Head of caudate nucleus (tissue), 42 donors: Measurements from ENCODE around the gene APEX1.

ENCODE experiments used
- DNase-seq, 42 donors: peaks; one replicate each; pipeline versions ENCODE4 v3.0.0 to v3.0.0-alpha.2; 2020 to 2021; ENCODE audit warnings: mixed read lengths in 7 of 42
- intact Hi-C: fragments of 100-400 bp; cut with DNase I; formaldehyde crosslinking; loops from one replicate; pipeline ENCODE4 v1.15.0; 2022

Gene APEX1

DNA sequence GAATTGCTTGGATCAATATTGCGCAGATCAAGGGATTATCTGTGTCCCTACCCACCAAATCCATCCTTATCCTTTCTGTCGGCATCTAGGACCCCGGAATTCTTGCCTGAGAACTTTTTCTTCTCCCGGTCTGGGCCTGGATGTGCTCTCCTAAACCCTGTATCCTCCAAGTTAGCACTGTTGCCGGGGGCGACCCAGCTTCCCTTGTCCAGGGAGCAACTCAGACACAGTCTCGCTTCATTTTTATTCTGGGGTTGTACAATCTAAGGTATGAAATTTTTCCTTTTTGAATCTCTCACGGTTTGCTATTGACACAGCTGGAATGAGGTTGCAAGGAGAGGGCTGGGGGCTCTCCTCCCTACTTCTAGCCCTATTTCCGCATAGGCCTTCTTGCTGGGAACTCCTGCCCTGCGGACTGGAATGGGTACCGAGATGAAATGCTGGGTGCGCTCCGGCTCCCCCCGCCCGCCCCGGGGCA, 13.8 kb downstream of the APEX1 start:
- intact Hi-C loops = no loop called here
- peak in 19 of 42 donors; percentile 6 to 53 (median 16) for DNase-seq

DNA sequence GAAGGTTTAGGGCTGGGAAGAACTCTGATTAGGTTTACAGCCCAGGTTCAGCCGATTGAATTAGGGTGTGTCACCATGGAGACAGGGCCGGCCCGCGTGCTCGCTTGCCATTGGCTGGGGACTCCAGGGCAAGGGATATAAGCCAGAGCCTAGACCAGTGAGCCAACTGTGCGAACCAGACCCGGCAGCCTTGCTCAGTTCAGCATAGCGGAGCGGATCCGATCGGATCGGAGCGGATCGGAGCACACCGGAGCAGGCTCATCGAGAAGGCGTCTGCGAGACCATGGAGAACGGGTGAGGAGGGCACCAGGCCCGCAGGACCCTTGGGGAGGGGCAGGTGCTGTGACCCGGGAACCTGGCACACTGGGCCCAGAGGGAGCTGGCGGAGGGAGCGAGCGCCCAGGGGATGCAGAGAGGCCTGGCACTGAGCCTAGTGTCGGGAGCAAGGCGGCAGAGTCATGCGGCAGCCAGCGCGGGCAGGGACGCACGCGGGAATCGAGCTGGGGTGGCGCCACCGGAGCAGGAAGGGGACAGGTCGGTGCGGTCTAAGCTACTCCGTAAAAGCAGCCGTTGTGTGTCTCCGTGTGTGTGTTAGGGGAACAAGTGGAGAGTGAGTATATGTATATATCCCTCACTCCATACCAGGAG, 14.3 kb downstream of the APEX1 start, which contains the start of gene PNP:
TSS of gene PNP (plus strand) at position 165 of the 648 bp plus-strand sequence. CDS start at position 284, 119 bp downstream.
- DNase-seq = peak; percentile 75 to 97 (median 90)
- intact Hi-C loops = no loop called here

DNA sequence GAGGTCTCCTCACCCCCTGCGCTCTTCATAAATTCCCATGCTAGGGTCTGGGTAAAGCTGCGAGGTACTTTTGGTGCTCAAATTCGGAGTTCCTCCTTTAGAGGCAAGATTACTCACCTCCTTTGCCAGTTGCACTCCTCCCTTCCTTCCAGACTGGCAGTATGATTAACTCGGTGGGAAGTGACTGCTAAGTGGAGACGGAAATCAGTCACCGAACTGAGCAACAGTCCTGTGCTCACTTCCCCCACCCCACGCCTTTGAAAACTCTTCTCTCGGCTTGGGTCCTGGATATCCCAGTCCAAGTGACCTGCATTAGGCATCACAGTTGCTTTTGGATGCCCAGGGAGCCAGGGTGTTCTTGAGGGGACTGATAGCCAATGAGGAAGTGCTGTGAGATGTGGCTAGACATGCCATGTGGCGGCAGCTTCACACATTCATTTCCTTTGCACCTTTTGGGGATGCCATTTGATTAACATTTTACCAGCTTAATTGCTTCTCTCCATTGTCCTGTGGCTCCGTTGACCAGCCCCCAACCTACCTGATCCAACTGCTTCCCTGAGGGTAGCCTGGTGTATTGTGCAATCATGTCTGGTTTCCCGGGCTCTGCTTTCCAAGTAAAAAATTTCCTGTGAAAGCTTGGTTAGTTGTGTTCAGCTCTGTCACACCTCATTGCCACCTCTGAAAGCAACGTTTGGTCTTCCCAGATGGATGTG, 15.0 kb downstream of the APEX1 start:
- intact Hi-C loops = no loop called here
- peak in 33 of 42 donors; percentile 9 to 80 (median 32) for DNase-seq

DNA sequence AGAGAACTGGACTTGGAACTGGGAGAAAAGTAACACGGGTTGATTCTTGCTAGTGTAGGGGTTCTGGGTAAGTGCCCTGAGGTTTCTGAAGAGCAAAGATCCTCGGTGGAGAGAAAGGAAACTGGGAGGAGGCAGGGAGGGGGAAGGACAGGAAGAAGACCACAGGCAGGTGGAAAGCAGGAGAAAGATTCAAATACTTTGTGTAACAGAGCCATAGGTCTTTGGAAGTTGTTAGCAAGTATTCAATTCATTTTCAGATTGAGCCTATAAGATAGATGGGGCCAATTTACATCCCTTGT, 15.5 kb downstream of the APEX1 start:
- intact Hi-C loops = no loop called here
- DNase-seq = no peak

- no peak for DNase-seq
- intact Hi-C loops = no loop called here
Measured at GRCh38 chr14:20472536-20473169, 17.6 kb downstream of the APEX1 start.

GRCh38 chr14:20476776-20477175, 21.8 kb downstream of the APEX1 start:
- intact Hi-C loops = no loop called here
- DNase-seq = no peak

DNA sequence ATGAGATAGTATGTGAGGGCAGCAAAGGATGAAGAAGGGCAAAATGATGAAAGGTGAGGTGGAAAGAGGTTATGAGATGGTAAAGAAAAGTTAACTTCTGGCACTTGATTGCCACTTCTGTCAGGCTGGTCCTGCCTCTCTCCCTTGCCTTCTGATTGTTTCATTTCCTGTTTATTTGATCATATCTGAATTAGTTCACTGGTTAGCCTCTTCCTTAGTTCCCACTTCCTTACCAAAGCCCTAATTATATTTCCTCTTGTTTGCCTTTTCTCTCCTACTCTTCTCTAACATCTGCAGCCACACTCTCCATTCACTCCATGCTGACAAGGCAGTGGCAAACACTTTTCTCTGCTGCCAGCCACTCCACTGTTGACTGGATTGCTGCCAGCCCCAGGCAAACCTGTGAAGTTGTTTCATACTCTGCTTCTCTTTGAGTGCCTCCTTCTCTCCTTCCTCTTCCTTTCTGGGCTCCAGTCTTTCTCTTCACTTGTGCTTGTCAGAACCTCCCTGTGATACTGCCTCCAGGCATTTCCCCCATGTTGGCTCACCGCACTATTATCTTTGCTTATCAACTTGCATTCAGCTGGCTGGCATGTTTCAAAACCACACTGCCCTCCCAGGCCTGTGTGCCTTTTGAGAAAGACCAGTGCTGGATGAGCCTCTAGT, 22.3 kb downstream of the APEX1 start:
- intact Hi-C loops = no loop called here
- peak in 16 of 42 donors; percentile 10 to 55 (median 26) for DNase-seq

DNA sequence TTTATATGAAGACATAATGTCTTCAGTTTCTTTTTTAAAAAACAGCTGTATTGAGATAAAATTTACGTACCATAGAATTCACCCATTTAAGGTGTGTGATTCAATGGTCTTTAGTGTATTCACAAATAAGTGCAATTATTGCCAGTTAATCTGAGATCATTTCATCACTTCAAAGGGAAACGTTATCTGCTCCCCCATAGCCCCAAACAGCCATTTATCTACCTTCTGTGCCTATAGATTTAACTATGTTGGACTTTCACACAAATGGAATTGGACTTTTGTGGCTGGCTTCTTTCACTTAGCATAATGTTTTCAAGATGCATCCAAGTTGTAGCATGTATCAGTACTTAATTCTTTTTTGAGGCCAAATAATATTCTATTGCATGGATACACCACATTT, 23.9 kb downstream of the APEX1 start:
- no peak for DNase-seq
- intact Hi-C loops = no loop called here

DNA sequence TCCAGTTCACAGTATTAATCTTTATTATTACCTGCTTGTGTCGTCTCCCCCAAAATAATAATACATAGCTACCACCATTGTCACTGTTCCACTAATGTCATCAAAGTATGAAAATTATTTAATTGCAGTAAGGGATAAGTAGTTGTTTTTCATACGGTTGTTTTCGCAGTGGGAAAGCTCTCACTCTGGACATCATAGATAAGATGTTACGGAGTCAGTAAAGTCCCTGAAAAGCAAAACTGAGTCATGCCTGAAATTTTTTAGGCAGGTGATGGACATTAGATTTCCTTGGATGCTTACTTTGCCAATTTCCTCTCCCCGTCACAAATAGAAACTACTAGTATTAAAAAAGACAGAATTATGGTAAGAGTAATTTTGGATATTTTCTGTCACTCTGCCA, 27.4 kb downstream of the APEX1 start:
- intact Hi-C loops = no loop called here
- DNase-seq = no peak

- no peak for DNase-seq
- intact Hi-C loops = no loop called here
Measured at GRCh38 chr14:20485900-20486299, 30.9 kb downstream of the APEX1 start.

- intact Hi-C loops = no loop called here
- DNase-seq = no peak
Measured at GRCh38 chr14:20486684-20487395, 31.8 kb downstream of the APEX1 start.

DNA sequence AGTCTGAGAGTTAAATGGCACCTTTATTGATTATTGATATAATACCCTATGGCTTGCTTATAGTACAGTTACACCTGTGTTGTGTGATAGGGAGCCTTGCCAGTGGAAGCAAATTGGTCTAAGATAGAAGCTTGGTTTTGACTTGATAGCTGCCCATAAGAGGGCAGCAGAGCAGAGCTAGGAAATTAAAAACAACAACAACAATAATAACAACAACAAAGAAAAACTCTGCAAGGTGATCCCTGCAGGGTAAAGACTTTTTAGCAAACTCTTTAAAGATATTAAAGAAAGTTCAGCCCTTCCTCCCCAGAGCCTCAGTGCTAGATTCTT, 32.3 kb downstream of the APEX1 start:
- intact Hi-C loops = no loop called here
- no peak for DNase-seq

DNA sequence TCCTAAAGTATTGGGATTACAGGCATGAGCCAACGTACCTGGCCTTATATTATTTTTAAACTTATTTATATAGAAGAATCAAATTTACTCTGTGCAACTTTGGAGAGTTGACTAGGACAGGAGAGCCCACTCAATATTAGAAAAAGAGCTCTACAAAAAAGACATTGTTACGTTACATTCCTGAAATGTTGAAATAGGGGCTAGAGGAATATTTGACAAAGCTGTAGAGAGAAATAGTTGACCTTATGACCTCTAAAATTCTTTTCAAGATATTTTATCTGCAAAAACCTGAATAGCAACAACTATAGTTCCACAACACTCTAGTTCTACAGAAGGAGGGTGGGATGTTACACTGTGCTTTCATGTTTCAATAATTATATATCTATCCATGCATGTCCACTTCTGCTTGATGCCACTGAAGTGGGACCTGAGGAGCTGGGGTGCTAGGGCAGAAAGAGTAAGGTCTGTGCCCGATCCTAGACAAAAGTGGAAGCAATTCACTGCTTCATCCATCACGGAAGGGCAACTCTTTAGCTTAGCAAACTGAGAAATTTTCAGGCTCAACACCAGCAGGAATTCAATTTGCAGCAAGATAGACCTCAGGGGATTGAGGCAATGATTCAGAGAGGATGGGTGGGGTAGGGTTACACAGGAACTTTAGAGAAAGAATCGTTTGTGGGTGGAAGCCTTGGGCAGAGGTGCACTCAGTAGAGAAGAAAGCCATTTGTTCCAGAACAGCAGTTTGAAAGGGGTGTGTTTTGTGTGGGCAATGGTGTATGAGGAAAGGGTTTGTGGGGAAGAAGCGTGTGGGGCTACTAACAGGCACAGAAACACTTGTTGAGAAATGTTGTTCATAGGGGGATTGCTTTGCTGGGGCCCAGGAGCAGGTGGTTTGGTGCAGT, 34.3 kb downstream of the APEX1 start:
- intact Hi-C loops = no loop called here
- DNase-seq = no peak

DNA sequence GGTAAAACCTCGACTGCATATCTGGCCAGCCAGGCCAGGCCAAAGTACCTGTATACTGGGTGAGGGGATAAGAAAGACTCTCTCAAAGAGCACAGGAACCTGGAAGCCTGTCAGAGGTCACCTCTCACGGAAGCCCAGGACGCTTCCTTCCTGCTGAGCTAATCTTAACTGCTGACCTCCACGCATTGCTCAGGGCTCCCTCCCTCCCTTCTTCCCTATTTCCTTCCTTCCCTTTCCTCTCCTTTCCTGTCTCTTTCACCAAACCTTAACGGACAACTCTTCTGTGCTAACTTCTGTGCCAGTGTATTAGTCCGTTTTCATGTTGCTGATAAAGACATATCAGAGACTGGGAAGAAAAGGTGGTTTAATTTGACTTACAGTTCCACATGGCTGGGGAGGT, 35.5 kb downstream of the APEX1 start:
- no peak for DNase-seq
- intact Hi-C loops = no loop called here

GRCh38 chr14:20492486-20492885, 37.5 kb downstream of the APEX1 start:
- no peak for DNase-seq
- intact Hi-C loops = no loop called here

DNA sequence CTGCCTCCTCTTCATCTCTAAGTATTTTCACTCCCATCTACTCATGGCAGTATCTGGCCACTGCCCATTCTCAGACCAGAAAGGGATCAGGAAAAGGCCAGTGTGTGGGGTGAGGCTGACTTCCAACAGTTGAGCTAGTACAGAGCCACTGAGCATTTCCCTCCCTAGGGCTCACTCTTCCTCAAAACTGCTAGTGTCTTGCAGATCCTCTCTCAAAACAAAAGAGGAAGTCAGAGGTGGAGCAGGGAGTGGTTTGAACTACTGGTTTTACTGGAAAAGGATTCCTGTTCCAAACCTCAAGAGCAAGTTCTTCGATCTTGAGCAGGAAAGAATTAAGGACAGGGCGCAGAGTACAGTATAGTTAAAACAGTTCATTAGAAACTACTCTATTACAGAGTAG, 38.6 kb downstream of the APEX1 start:
- peak in 18 of 42 donors; percentile 4 to 46 (median 17) for DNase-seq

GRCh38 chr14:20494935-20495766, 40.1 kb downstream of the APEX1 start:
- intact Hi-C loops = no loop called here
- no peak for DNase-seq

More for the DNA sequence above, 38.6 kb downstream of the APEX1 start:
- intact Hi-C loops = no loop called here
